Middle frontal gyrus (tissue), 1 donor: Measurements from ENCODE around the gene PFKFB4.
"Not testable (repeated sequence)": the region's sequence is repeated elsewhere in the genome, so short reads cannot be mapped to it uniquely, and the experiment has no call there.

Experiments used
- DNase-seq: peaks from one replicate; pipeline ENCODE4 v3.0.0-alpha.2; 2015; ENCODE audit warnings: low spot score; ENCODE audit errors: extremely low spot score

The PFKFB4 gene

DNA sequence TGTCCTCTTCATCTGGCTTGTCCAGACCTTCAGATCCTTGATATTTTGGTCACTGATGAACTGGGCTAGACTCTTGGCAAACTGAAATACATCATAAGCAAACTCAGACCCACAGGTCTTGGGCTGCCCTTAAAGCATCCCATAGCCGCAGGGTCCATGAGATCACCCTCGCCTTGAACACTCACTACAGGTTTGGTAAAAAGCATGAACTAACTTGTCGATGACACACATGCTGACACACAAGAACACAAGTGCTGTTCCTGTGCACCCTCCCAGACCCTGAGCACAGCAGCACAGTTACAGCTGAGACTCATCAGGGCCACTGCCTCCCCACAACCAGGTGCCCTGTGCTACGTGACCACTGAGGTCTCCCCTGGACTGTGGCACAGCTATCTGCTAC lies 21.0 kb downstream of the PFKFB4 start:
- no peak for DNase-seq

DNA sequence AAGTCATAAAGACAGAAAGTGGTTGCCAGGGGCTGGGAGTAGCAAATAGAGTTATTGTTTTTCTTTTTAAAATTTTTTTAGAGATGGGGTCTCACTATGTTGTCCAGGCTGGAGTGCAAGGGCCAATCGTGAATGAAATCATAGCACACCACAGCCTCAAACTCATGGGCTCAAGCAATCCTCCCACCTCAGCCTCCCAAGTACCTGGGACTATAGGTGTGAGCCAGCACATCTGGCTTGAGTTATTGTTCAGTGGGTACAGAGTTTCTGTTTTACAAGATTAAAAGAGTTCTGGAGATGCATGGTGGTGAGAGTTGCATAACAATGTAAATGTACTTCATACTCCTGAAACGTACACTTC lies 23.6 kb downstream of the PFKFB4 start:
- DNase-seq: no peak

DNA sequence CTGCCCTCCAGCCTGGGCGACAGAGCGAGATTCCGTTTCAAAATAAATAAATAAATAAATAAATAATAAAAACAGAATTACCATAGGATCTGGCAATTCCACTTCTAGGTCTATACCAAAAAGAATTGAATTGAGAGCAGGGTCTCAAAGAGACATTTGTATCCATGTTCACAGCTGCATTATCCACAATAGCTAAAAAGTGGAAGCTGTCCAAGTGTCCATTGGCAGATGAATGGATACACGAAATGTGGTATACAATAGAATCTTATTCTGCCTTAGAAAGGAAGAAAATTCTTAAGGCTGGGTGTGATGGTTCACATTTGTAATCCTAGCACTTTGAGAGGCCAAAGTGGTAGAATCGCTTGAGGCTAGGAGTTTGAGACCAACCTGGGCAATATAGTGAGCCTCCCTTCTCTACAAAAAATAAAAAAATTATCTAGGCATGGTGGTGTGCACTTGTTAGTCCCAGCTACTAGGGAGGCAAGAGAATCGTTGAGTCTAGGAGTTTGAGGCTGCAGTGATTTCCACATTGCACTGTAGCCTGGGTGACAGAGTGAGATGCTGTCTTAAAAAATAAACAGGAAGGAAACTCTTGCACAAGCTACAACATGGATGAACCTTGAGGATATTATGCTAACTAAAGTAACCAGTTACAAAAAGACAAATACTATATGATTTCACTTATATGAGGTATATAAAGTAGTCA lies 24.2 kb downstream of the PFKFB4 start:
- peak; percentile 52 for DNase-seq

DNA sequence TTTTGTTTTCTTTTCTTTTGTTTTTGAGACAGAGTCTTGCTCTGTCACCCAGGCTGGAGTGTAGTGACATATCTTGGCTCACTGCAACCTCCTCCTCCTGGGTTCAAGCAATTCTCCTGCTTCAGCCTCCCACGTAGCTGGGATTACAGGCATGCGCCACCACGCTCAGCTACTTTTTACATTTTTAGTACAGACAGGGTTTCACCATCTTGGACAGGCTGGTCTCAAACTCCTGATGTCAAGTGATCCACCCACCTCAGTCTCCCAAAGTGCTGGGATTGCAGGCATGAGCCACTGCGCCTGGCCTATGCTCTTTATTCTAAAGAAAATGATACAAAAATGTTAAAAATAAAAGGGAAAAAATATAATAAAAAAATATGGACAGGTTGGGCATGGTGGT lies 25.9 kb downstream of the PFKFB4 start:
- DNase-seq: not testable (repeated sequence)

DNA sequence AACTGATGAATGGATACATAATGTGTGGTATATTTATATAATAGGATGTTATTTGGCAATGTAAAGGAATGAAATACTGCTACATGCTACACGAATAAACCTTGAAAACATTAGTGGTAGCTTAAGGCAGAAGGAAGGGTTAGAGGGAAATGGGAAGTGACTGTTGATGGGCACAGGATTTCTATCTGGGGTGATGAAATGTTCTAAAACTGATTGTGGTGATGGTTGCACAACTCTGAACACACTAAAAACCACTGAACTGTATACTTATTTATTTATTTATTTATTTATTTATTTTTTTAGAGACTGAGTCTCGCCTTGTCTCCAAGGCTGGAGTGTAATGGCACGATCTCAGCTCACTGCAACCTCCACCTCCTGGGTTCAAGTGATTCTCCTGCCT lies 27.8 kb downstream of the PFKFB4 start:
- no peak for DNase-seq

DNA sequence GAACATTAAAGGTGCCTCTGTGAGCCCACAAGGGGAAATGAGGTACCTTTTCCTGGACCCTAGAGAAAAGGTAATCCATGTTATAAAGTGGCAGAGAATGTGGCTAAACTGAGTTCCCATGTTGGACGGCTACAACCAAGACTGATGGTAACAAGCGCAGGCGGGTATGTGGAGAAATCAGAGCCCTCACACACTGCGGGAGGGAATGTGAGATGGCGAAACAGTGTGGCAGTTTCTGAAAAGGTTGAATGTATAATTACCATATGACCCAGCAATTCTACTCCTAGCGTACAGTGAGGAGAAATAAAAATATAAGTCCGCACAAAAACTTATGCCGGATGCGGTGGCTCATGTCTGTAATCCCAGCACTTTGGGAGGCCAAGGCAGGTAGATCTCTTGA lies 28.6 kb downstream of the PFKFB4 start:
- DNase-seq: no peak

DNA sequence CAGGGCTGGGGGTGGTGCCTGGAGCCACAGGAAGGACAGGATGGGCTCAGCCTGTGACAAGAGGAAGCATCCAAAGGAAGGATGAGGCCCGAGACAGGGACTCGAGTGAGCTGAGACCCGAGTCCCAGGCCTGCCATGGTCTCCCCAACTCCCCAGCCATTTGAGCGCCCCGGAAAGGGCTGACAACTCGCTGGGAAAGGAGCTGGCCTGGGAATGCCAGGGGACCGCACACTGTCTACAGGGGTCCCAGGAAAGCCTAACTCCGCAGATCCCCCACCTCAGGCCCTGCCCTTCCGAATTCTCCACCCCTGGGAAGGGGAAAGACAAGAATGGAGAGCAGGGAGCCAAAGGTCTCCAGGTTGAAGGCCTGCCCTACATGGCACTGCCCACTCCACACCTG lies 31.6 kb downstream of the PFKFB4 start:
- no peak for DNase-seq

DNA sequence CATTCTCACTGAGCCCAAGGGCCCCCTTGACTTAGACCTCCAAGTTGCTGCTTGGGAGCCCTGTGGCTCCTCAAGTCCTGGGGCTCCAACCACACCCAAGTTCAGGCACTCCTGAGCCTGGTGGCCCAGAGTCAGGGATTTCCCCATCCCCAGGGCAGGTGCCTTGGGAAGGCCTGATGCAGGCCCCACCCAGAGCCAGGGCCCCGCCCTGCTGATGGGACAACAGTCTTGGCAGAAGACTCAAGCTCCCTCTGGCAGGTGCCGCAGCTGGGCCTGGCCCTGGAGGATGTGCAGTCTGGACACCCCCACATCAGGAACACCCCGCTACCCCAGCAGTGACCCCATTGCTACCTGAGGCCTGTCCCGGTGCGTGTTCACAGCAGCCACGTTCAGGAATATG lies 35.0 kb downstream of the PFKFB4 start:
- no peak for DNase-seq

DNA sequence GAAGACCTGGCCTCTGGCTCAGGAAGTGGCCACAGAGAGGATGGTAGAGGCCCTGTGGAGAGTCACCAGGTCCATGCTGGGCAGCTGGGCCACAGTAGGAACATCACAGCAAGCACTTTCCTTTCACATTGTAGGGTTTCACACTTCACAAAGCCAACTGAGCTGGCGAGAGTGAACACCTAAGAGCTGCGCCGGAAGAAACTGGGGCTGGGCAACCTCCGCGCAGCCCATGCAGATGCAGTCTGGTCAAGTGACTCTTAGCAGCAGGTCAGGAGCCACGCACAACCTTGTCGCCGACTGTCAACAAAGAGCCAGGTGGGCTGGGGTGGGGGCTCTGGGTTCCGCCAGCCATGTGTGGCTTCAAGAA lies 37.3 kb downstream of the PFKFB4 start:
- no peak for DNase-seq

DNA sequence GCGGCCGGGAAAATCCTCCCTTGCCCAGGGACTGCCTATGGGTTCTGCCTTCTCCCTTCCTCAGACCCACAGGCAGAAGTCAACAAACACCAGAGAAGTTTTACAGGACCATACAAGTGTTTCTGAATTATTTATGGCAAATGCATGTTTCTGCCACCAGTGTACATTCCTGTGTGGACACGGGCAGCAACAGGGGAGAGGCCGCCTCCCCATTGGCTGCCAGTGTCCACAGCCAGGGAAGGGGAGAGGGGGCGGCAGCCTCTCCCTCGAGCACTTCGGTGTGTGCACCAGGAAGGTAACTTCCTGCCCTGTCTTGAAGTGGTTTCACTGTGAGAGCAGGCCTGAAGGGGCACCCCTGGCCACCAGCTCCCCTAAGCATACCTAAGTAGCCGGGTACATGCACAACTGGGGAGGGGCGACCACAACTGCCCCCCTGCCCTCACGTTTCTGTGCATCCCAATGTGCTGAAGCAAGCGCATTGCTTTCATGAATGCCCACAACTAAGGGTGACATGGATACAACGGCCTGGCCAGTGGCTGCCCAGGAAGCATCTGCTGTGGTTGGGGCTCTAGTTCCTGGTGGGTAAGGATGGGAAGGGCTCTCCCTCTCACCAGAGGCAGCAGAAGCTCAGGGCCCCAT lies 37.8 kb downstream of the PFKFB4 start:
- no peak for DNase-seq

DNA sequence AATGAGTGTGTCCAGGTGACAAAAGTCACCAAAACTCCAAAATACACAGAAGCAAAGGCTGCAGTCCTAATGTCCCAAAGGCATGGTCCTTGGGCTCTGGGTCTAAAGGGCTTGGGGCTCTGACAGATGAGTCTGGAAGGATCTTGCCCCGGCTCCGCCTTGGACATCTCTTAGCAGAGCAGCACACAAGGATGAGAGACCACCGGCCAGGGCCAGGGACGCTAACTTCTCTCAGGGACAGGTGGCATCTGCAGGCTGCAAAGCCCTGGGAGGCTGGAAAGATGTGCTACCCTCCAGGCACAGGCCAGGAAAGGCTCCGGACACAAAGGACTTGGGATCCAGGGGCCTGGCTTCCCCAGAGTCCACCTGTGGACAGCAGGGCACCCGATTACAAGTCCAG lies 38.5 kb downstream of the PFKFB4 start:
- no peak for DNase-seq

DNA sequence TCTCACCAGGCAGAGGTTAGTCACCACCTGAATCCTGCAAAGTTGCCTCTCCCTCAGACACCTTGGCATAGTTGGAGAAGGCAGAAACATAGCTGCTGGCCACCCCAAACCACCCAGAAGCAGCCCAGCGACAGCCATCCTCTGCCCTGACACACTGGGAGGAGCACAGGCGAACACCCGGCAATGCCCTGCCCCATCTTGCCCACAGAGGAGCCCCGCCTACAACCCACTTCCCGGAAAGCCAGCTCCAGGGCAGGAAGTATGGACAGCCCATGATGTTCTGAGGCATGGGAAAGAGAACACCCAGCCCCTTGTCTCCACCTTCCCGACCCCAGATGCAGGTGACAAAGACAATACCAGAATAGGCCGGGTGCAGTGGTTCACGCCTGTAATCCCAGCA lies 40.0 kb downstream of the PFKFB4 start:
- no peak for DNase-seq

DNA sequence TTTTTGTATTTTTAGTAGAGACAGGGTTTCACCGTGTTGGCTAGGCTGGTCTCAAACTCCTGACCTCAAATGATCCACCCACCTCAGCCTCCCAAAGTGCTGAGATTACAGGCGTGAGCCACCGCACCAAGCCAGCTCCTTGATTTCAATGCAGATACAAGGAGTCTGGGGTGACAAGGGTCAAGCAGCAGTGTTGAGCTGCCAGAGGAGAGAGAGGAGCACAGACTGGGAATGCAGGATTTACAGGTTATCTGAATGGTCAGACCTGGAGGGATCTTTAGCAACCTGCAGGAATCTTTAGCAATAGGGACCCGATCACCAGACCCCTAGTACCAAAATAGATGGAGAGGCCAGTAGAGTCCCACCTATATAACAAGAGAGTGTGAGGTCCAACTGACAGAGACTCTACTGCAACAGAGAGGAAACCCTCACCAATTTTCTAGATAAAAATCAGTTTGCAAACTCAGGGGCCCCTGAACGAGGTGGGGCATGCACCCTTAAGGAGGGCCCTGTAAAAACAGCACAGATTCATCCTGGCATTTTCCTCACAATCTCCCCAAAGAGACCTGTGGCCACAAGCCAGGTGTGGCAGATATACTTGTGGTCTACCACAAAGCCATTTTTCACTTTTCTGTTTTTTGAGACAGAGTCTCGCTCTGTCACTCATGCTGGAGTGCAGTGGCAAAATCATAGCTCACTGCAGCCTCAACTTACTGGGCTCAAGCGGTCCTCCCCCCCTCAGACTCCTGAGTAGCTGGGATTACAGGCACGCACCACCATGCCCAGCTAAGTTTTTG lies 42.0 kb downstream of the PFKFB4 start:
- no peak for DNase-seq

DNA sequence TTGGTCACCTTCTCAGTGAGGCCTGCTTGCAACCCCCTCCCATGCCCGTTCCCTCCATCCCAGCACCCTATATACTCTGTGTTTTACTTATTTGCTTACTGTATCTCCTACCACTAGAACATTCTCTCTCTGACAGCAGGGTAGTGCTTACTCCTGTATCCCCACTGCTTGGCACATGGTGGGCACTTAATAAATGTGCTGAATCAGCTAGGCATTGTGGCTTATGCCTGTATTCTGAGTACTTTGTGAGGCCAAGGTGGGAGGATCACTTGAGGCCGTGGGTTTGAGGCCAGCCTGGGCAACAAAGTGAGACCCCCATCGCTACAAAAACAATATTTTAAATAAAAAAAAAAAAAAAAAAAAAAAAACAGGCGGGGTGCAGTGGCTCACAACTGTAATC lies 45.1 kb downstream of the PFKFB4 start:
- no peak for DNase-seq

DNA sequence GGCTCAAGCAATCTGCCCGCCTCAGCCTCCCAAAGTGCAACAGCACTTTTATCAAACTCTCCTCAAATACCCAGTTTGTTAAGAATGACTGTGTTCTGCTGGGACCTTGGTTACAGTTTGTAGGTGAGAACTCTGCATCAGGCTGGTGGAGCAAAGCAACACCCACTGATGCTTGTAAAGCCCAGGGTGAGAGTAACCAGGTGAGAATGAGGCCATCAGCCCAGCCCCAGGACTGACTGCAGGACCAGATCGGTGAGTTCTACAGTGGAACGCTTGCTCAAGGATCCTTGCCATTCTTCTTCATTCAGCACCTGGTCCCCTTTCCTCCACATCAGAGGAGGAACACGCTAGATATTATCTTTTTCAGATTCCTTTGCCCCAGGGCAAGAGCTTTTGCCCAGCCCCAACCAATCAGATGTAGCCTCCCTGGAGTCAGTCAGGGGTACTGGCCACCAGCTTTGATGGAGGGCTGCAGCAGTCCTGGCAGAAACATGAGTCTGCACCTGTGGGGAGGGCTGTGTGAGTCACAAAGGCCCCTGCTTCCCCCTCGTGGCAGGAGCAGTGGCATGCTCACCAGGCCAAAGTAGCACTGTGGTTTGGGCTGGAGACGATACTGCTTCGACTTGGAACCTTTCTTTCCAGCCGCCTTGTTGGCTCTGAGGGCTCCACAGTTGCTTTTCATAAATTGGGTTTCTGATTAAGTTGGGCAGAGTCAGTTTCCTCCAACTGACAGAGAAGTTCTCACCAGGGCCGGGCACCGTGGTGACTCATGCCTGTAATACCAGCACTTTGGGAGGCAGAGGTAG lies 49.1 kb downstream of the PFKFB4 start:
- DNase-seq: no peak

DNA sequence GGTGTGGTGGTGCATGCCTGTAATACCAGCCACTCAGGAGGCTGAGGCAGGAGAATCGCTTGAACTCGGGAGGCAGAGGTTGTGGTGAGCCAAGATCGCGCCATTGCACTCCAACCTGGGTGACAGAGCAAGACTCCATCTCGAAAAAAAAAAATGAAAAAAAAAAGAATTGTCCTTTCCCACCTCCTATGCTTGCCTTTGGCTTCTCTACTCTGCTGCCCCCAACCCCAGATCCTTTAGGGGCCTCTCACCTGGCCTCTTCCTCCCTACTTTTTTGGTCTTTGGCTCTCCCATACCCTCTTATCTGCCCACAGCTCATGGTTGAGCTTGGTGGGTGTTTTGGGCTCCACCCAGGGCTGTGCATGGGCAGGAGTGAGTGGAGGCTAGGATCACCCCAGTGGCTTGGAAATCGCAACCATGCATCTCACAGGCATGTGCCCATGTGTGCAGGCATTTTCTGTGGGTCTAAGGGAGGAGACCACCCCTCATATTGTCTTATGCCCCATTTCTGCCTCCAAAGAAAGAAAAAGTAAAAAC lies 50.6 kb downstream of the PFKFB4 start:
- DNase-seq: no peak

DNA sequence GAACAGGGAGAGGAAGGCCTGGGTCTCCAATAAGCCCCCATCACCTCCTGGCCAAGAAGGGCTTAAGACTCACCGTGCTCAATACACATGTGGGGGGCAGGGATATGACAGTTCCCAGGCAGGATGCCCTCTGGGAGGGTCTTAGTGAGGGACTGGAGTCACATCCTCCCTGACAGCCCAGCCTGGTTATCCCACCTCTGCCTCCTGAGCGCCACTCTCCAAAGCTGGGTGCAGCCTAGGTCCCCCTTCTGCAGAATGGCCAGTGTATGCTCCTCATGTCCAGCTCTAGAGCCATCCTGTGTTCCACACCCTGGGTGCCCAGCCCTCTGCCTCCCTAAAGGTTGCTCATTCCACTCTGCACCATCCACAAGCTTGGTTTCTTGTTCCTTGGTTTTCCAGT lies 51.5 kb downstream of the PFKFB4 start:
- no peak for DNase-seq

DNA sequence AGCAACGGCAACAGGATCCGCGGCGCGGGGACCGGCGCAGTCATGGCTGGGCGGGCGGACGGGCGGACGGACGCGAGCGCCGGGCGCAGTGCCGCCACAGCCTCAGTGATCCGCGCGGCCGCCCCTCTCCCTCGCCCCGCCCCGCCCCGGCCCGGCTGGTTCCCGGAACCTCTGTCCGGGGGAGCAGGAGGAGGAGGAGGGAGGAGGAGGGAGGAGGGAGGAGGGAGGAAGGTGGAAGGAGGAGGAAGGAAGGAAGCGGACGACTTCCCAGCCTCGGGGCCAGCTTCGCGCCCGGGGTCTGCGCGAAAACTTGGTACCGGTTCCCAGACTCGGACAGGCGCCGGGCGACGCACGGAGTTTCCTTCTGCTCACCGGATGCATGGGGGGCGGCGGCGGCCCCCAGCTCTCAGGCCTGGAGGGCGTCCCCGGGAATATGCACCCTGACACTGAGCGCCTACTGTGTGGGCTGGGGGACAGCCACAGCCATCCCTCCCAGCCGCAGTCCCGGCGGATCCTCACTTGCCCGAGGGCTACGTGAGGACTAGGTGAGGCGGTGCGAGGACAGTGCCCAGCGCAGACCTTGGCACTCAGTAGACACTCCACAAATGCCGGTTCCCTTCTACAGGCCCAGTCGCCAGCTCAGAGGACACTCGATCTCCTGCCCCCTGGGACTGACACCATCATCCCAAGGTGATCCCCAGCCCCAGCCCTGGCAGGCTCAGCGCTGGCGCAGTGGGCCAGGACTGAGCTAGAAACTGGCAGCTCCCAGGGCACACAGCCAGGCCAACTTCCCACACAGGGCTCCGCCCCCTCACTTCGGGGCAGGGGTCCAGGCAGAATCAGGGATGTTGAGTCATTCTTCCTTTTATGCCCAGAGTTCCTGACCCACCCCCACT lies 52.3 kb downstream of the PFKFB4 start, which contains the start of gene SHISA5:
TSS of gene SHISA5 (minus strand) at position 124 of the 896 bp plus-strand sequence. CDS start at position 44, 80 bp downstream.
- DNase-seq: no peak

DNA sequence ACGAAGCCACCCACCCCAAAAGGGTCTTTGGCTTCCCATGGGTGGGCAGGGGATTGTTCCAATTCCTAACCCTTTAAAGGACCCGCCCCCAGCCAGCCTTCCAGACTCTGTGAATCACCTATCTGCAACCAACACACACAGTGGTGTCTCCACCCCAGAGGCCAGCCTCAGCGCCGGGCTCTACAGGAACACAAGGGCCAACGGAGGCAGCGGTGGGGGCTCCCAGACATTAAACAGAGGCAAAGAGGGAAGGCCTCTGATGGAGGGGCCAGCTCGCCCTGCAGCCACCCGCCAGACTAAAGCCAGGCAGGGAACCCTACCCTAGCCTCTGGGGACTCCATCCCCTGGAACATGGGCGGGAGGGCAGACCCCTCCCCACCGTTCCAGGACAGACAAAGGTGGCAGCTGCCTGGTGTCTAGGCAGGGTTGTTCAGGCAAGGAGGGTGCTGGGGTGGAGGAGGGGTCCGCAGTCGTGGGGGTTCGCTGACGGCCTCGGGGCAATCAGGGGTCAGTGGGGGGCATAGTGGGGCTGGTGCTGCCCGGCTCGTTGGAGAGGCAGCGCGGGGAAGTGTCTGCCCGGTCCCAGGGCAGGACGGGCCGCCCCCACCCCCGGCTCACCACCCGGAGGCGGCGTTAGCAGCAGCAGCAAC lies 53.1 kb downstream of the PFKFB4 start:
- no peak for DNase-seq

DNA sequence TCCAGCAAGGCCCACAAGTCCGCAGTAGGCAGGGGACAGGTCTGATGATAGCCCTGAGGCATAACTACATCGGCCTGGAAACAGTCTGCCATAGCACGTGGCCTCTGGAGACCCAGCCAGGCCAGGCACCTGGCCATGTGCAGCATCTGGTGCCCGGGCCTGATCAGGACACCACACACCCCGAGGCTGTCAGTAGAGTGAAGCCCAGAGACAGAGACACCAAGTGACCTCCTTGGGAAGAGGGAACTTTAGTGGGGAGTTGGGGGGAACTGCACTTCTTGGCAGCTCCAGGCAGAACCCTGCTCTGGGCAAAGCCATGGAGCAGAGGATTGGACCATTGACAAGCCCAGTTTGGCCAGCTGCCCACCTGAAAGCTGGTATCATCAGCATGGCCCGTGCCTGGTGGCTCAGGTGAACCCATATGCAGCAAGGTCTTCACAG lies 53.9 kb downstream of the PFKFB4 start:
- no peak for DNase-seq
